ENCODE measurements around the gene AIFM2. TPM values are rescaled to one million over a fixed set of nuclear protein-coding genes. Genes with fewer than 3 reads are reported as not detected.

The AIFM2 gene
- total RNA-seq, 1 experiment from 2014 or later = 10.0 TPM

GRCh38 chr10:70146489-70147258 is 14.0 kb upstream of the AIFM2 start, which contains the start of gene TYSND1:
TYSND1 (minus strand) TSS chr10:70146700; CDS start chr10:70146586, 114 bp downstream.
- peak; percentile 98 for DNase-seq (ENCODE audit: low read depth)

GRCh38 chr10:70145666-70146488 is 13.3 kb upstream of the AIFM2 start:
- peak; percentile 59 for DNase-seq (ENCODE audit: low read depth)

GRCh38 chr10:70145166-70145665 is 12.6 kb upstream of the AIFM2 start:
- DNase-seq (ENCODE audit: low read depth) = no peak

GRCh38 chr10:70144372-70145110 is 11.9 kb upstream of the AIFM2 start:
- no peak for DNase-seq (ENCODE audit: low read depth)

- DNase-seq (ENCODE audit: low read depth) = no peak
Measured at GRCh38 chr10:70142555-70142954, 9.9 kb upstream of the AIFM2 start.

- no peak for DNase-seq (ENCODE audit: low read depth)
Measured at GRCh38 chr10:70140297-70140696, 7.7 kb upstream of the AIFM2 start.

- no peak for DNase-seq (ENCODE audit: low read depth)
Measured at GRCh38 chr10:70139997-70140250, 7.3 kb upstream of the AIFM2 start.

- no peak for DNase-seq (ENCODE audit: low read depth)
Measured at GRCh38 chr10:70139151-70139996, 6.7 kb upstream of the AIFM2 start.

- no peak for DNase-seq (ENCODE audit: low read depth)
Measured at GRCh38 chr10:70137927-70138883, 5.6 kb upstream of the AIFM2 start.

GRCh38 chr10:70137135-70137534 is 4.5 kb upstream of the AIFM2 start:
- no peak for DNase-seq (ENCODE audit: low read depth)

GRCh38 chr10:70135684-70136083 is 3.1 kb upstream of the AIFM2 start:
- DNase-seq (ENCODE audit: low read depth) = no peak

- no peak for DNase-seq (ENCODE audit: low read depth)
Measured at GRCh38 chr10:70135046-70135445, 2.4 kb upstream of the AIFM2 start.

GRCh38 chr10:70131560-70131937 is 1.1 kb downstream of the AIFM2 start:
- no peak for DNase-seq (ENCODE audit: low read depth)

- peak; percentile 22 for DNase-seq (ENCODE audit: low read depth)
Measured at GRCh38 chr10:70130878-70131559, 1.6 kb downstream of the AIFM2 start.

- DNase-seq (ENCODE audit: low read depth) = no peak
Measured at GRCh38 chr10:70126700-70127395, 5.8 kb downstream of the AIFM2 start.

GRCh38 chr10:70125918-70126552 is 6.6 kb downstream of the AIFM2 start:
- no peak for DNase-seq (ENCODE audit: low read depth)

GRCh38 chr10:70124918-70125317 is 7.7 kb downstream of the AIFM2 start:
- DNase-seq (ENCODE audit: low read depth) = no peak

- DNase-seq (ENCODE audit: low read depth) = no peak
Measured at GRCh38 chr10:70124415-70124814, 8.2 kb downstream of the AIFM2 start.
